HG03439 (cell line): ENCODE results near the gene AAMDC.
"Not testable (repeated sequence)": the region's sequence is repeated elsewhere in the genome, so short reads cannot be mapped to it uniquely, and the experiment has no call there.

Source experiments
- ATAC-seq: cut with Tn5 transposase; IDR thresholded peaks from one replicate; pipeline ENCODE4 v1.9.1; 2021; ENCODE audit warnings: mild to moderate bottlenecking, moderate library complexity; ENCODE audit not compliant: unreplicated experiment

Gene AAMDC

GRCh38 chr11:77883775-77884174, 62.8 kb downstream of the AAMDC start:
- no peak for ATAC-seq

- no peak for ATAC-seq
Measured at GRCh38 chr11:77884186-77884828, 63.4 kb downstream of the AAMDC start.

GRCh38 chr11:77884829-77885190, 63.9 kb downstream of the AAMDC start:
- no peak for ATAC-seq

DNA sequence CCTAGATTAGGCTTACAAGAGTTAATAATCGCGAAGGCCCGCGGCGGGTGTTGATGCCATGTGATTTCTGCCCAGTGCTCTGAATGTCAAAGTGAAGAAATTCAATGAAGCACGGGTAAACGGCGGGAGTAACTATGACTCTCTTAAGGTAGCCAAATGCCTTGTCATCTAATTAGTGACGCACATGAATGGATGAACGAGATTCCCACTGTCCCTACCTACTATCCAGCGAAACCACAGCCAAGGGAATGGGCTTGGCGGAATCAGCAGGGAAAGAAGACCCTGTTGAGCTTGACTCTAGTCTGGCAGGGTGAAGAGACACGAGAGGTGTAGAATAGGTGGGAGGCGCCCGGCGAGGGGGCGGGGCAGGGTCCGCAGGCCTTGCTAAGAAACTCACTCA, 65.5 kb downstream of the AAMDC start:
- no peak for ATAC-seq

GRCh38 chr11:77889045-77889444, 68.1 kb downstream of the AAMDC start:
- ATAC-seq, result not testable (repeated sequence)

DNA sequence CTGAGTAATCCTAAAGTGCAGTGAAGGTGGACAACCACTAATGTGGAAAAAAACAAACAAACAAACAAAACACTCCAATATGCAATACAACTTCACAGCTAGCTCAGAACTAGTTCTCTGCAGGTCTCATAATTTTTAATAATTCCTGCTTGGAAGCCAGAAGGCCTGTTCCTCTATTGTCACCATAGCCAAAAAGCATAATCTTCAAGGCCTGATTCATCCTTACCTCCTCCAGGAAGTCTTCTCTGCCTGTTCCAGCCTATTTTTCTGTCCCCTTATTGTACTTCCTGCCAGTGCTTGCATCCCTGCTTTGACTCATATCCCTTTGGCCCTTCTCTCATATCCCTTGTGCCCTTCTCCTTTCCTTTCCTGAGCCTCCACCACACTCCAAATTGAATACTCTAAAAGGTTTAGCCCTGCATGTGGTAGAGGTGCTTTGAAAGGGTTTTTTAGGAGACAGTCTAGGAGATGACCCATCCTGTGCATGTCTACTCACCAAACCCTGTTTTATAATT, 69.2 kb downstream of the AAMDC start:
- ATAC-seq, result not testable (repeated sequence)

GRCh38 chr11:77890619-77891056, 69.7 kb downstream of the AAMDC start:
- ATAC-seq, result not testable (repeated sequence)

- not testable (repeated sequence) for ATAC-seq
Measured at GRCh38 chr11:77891256-77891655, 70.3 kb downstream of the AAMDC start.

DNA sequence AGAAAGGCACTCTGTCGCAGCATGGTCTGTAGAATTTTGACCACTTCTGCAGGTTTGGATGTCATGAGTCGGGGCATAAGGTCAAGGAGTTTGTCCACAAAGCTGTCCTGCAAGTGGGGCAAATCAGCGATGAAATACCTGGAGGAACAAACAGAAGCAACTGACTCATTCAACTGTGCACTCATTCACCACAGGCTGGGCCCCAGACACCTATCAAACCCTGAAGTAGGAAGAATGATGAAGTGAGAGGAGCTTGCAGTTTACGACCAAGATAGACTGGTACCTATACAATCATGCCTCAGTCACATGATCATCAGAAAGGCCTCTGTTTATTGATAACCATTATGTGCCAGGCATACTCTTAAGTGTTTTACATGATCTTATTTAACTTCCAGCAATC, 70.8 kb downstream of the AAMDC start:
- ATAC-seq, result not testable (repeated sequence)

DNA sequence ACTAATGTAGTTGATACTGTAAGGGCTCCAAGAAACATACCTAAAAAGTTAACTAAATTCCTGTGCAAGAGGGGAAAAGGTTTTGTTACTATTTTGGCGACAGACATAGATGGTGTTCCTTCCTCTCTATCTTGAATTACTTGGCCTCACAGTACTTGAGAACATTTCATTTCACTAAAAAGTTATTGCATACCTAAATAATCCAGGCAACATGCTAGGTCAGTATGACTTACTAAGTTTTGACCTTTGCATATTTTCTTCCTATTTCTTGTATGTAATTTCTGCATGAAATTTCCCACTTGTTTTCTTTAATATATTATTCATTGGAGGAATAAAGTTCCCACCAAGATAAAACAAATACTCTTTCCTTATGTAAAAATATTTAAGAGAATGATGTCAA, 74.0 kb downstream of the AAMDC start:
- ATAC-seq, result not testable (repeated sequence)

GRCh38 chr11:77908835-77909234, 87.9 kb downstream of the AAMDC start:
- ATAC-seq, result no peak

- ATAC-seq, result no peak
Measured at GRCh38 chr11:77909277-77909676, 88.3 kb downstream of the AAMDC start.

- ATAC-seq, result not testable (repeated sequence)
Measured at GRCh38 chr11:77910828-77911227, 89.9 kb downstream of the AAMDC start.

DNA sequence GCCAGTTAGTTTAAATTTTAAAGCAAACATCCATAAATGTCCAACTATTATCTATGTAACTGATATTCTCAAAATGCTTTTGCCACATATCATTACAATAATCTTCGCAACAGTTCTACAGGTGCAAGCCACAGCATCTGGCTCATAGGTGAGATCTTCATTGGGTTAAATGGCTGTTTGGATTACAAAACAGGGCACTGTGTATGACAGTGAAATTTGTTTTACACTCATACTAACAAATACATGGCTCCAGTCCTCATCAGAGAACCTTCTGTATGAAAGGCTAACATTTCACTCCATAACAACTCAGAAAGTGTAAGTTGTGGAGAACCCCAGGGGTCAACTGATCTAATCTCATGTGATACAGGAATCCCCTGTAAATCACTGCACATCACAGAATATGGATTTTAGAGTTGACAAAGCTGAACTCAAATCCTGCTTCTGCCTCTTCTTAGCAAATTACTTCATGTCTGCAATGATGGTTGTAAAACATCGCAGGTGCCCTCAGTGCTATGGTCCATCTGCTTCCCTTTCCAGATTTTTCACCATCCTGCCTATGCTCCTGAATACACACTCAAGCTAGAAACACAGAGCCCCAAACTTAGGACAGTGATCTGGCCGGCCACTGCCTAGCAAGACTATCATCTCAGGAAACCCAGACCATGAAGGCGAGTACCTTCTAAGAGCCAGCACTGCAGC, 92.8 kb downstream of the AAMDC start:
- ATAC-seq, result not testable (repeated sequence)

DNA sequence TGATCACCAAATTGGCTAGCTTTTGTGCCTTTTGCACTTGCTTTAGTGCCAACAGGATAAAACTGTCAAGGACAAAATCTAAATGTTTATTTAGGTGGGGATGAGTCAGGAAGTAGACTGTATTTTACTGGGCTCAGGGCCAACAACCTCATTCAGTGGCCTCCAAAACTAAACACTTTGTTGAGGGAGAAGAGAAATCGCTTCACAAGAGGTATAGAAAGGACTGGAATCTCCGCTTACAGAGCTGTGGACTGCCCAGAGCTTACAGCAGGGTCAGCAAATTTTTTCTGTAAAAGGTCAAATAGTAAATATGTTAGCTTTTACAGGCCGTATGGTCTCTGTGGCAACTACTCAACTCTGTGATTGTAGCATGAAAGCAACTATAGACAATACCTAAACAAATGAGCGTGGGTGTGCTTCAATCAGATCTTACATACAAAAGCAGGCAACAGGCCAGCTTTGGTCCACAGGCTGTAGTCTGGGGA, 93.4 kb downstream of the AAMDC start:
- ATAC-seq, result not testable (repeated sequence)

- not testable (repeated sequence) for ATAC-seq
Measured at GRCh38 chr11:77917713-77918112, 96.8 kb downstream of the AAMDC start.
